Naive B cell (primary cell): ENCODE data around the gene SULT1C4. TPM values are rescaled to one million over a fixed set of nuclear protein-coding genes. Genes with fewer than 3 reads are reported as not detected.
"Not testable (repeated sequence)": the region's sequence is repeated elsewhere in the genome, so short reads cannot be mapped to it uniquely, and the experiment has no call there.

Experiments used
- ATAC-seq, 2 donors: fragments of 150-1000 bp; cut with Tn5 transposase; 2 replicates each; pipeline ENCODE4 v1.10.0; 2021; ENCODE audit warnings: low read depth in 2 of 2, mild to moderate bottlenecking in 2 of 2, moderate library complexity in 2 of 2
- DNase-seq: peaks from one replicate; pipeline ENCODE4 v3.0.0; 2022
- H3K27ac Mint-ChIP-seq, 6 donors: one replicate each; pipeline ENCODE4 v1.8.0; 2020 to 2022; ENCODE audit warnings: mild to moderate bottlenecking in 6 of 6, mixed read lengths in 6 of 6, moderate library complexity in 5 of 6, inconsistent platforms in 2 of 6
- H3K27me3 Mint-ChIP-seq, 3 donors: one replicate each; pipeline ENCODE4 v1.8.0; 2021 to 2022; ENCODE audit warnings: mixed read lengths in 3 of 3, mild to moderate bottlenecking in 1 of 3
- H3K36me3 Mint-ChIP-seq, 2 donors: one replicate each; pipeline ENCODE4 v1.8.0; 2020 to 2022; ENCODE audit warnings: mixed read lengths in 2 of 2, inconsistent platforms in 1 of 2, mild to moderate bottlenecking in 1 of 2
- H3K4me1 Mint-ChIP-seq, 3 donors: one replicate each; pipeline ENCODE4 v1.8.0; 2020 to 2022; ENCODE audit warnings: mixed read lengths in 3 of 3, inconsistent platforms in 1 of 3, mild to moderate bottlenecking in 1 of 3, moderate library complexity in 1 of 3
- H3K4me3 Mint-ChIP-seq, 8 donors: one replicate each; pipeline ENCODE4 v1.8.0; 2020 to 2022; ENCODE audit warnings: mild to moderate bottlenecking in 8 of 8, mixed read lengths in 8 of 8, moderate library complexity in 8 of 8, inconsistent platforms in 2 of 8
- H3K9me3 Mint-ChIP-seq, 7 donors: one replicate each; pipeline ENCODE4 v1.8.0; 2020 to 2022; ENCODE audit warnings: mixed read lengths in 7 of 7, mild to moderate bottlenecking in 5 of 7, inconsistent platforms in 2 of 7, moderate library complexity in 1 of 7
- polyA plus RNA-seq, 6 donors: library from polyadenylated mRNA; unstranded; fragments of 300-500 nt; fragmentation: Illumina TruSeq; gene quantifications; one replicate each; pipeline ENCODE4 v1.2.3, GENCODE V29; 2021; ENCODE audit warnings: low read depth in 6 of 6

Gene SULT1C4
- polyA plus RNA-seq: not detected

DNA sequence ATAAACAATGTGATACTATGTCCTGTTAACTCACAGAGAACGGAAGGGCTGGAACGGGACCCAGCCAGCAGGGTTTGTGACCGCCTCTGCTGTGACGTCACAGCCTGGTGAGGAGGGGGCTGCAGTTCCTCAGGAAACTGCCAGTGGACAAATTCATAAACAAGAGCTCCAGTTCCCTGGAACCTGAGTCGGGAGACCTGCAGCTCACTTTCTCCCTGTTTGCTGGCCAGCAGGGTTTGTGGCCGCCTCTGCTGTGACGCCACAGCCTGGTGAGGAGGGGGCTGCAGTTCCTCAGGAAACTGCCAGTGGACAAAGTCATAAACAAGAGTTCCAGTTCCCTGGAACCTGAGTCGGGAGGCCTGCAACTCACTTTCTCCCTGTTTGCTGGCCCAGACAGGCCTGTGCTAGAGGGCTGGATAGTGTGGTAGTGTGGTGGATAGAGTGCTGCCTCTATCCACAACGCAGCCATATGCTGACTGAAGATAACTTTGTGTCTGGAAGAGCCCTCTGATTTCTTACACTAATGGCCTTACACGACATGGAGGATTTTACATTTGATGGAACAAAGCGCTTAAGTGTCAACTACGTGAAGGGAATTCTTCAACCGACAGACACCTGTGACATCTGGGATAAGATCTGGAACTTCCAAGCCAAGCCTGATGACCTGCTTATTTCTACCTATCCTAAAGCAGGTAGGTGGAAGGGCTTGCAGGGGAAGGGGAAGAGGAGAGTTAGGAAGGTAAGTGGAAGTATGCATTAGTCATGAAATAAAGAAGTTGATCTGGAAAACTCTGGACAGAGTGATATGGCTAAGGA, at the start of gene SULT1C4:
Gene SULT1C4, plus strand, starts transcription at position 140 of the 816 bp plus-strand sequence. Its CDS starts 384 bp downstream, at position 524.
- Mint-ChIP-seq H3K27me3 (peaks cover 0 to 14% (median 5%) of the 10 kb centered on the region in 3 donors), H3K27ac (peak within 1 kb of the TSS in 4 of 6 donors; percentile 13 to 77 (median 37)), H3K4me1 (peaks cover 8 to 15% (median 14%) of the 10 kb centered on the region in 3 donors), H3K9me3 (no peaks in the 10 kb centered on the region), H3K36me3 (no peaks in the 10 kb centered on the region), H3K4me3 (peak within 1 kb of the TSS in 7 of 8 donors; percentile 17 to 59 (median 45))
- no peak for DNase-seq
- no peak for ATAC-seq

DNA sequence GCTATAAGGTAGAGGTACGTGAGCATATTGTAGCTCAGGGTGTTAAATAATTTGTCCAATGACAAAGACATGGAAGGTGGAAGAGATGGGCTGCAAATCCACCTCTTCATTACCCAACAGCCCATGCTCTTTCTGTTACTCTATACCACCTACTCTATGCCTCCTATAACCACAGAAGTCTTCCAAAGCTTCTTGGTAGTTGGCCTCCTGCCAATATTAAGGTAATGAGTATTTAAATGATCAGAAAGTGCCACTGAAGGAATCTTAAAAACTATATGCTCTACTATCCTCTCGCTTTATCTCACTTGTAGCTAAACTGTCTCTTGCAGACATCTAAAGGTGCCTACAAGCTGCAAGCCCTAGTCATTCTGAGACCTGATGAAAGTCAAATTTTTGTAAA, 48.0 kb upstream of the SULT1C4 start:
- Mint-ChIP-seq H3K27me3 (peaks cover 0 to 7% (median 0%) of the 10 kb centered on the region in 3 donors), H3K9me3 (peaks cover 0 to 4% (median 0%) of the 10 kb centered on the region in 7 donors), H3K4me3 (no peak overlapping the region), H3K36me3 (no peaks in the 10 kb centered on the region), H3K27ac (no peak overlapping the region), H3K4me1 (peaks cover 3 to 7% (median 7%) of the 10 kb centered on the region in 3 donors)
- ATAC-seq (no peak), DNase-seq (no peak)

DNA sequence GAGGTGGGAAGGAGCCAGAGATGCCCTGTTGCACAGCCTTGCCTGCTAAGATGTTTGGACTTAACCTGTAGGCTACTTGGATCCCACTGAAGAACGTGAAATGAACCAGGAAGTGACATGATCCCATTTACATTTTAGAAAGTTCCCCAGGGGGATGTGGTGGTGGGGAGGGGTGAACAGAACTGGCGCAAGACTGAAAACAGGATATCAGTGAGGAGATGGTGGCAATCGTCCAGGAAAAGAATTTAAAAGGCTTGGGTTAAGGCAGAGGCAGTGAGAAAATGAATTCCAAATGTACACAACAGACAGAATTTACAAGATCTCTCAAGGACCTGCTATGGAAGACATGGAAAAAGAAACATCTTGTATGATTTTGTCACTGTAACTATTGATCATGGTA, 46.8 kb upstream of the SULT1C4 start:
- Mint-ChIP-seq H3K27ac (no peak overlapping the region), H3K4me1 (peaks cover 3 to 7% (median 7%) of the 10 kb centered on the region in 3 donors), H3K4me3 (no peak overlapping the region), H3K36me3 (no peaks in the 10 kb centered on the region), H3K27me3 (peaks cover 0 to 18% (median 0%) of the 10 kb centered on the region in 3 donors), H3K9me3 (peaks cover 0 to 4% (median 2%) of the 10 kb centered on the region in 7 donors)
- ATAC-seq: no peak
- DNase-seq: no peak

DNA sequence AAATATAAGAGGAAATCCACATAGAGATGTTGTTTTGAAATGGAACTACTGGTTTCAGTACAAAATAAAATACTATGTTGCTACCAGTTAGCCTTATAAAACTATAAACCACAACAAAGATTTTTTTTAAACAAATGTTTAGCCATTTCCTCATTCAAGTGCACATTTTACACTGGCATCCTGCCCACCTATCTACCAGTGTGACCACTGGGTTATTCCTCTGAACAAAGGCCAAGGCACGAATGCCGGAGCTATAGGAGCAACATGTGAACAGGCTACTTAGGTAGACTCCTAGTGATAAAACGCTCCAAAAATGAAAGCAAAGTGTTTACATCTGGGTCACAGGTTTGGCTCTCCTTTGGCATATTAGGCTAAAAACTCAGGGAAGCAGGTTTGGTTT, 31.8 kb upstream of the SULT1C4 start:
- Mint-ChIP-seq H3K9me3 (peaks cover 0 to 6% (median 0%) of the 10 kb centered on the region in 7 donors), H3K27me3 (peaks cover 0 to 6% (median 6%) of the 10 kb centered on the region in 3 donors), H3K36me3 (no peaks in the 10 kb centered on the region), H3K4me3 (no peak overlapping the region), H3K4me1 (no peaks in the 10 kb centered on the region), H3K27ac (no peak overlapping the region)
- DNase-seq (no peak), ATAC-seq (no peak)

DNA sequence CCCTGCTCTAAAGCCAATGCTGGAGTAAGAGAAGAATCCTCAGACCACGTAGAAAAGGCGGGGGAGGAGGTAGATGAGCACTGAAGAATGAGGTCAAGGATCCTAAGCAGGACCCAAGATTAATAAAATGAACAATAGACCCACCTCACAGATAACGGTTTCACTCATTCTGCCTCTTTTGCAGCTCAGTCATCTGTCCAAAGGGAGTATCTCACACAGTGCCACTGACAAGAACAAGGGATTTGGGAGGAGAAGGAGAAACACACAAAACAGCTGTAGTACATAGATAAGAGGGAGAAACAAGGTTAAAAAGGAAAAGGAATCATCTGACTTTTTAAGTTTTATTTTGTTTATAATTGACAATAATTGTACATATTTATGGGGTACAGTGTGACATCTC, 30.9 kb upstream of the SULT1C4 start:
- ATAC-seq (no peak), DNase-seq (no peak)
- H3K36me3 Mint-ChIP-seq: no peaks in the 10 kb centered on the region
- no peak overlapping the region for H3K27ac Mint-ChIP-seq
- no peak overlapping the region for H3K4me3 Mint-ChIP-seq
- H3K9me3 Mint-ChIP-seq: peaks cover 0 to 6% (median 0%) of the 10 kb centered on the region in 7 donors
- H3K4me1 Mint-ChIP-seq: no peaks in the 10 kb centered on the region
- peaks cover 0 to 6% (median 6%) of the 10 kb centered on the region in 3 donors for H3K27me3 Mint-ChIP-seq

DNA sequence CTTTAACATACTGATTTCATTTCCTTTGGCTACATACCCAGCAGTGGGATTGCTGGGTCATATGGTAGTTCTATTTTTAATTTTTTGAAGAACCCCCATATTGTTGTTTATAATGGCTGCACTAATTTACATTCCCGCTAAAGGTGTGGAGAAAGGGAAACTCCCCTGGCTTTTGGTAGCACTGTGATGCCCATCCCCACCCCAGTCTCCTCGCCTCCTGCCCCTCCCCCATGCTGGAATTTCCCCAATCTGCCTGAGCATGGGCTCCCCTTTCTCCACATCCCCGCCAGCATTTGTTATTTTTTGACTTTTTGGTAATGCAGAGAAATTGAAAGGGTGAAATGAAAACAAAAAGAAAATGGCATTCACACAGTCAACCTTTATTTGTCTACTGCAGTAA, 30.0 kb upstream of the SULT1C4 start:
- H3K36me3 Mint-ChIP-seq: no peaks in the 10 kb centered on the region
- no peak overlapping the region for H3K4me3 Mint-ChIP-seq
- ATAC-seq (no peak), DNase-seq (no peak)
- peaks cover 0 to 9% (median 3%) of the 10 kb centered on the region in 7 donors for H3K9me3 Mint-ChIP-seq
- H3K4me1 Mint-ChIP-seq: no peaks in the 10 kb centered on the region
- no peak overlapping the region for H3K27ac Mint-ChIP-seq
- H3K27me3 Mint-ChIP-seq: peaks cover 0 to 12% (median 6%) of the 10 kb centered on the region in 3 donors

DNA sequence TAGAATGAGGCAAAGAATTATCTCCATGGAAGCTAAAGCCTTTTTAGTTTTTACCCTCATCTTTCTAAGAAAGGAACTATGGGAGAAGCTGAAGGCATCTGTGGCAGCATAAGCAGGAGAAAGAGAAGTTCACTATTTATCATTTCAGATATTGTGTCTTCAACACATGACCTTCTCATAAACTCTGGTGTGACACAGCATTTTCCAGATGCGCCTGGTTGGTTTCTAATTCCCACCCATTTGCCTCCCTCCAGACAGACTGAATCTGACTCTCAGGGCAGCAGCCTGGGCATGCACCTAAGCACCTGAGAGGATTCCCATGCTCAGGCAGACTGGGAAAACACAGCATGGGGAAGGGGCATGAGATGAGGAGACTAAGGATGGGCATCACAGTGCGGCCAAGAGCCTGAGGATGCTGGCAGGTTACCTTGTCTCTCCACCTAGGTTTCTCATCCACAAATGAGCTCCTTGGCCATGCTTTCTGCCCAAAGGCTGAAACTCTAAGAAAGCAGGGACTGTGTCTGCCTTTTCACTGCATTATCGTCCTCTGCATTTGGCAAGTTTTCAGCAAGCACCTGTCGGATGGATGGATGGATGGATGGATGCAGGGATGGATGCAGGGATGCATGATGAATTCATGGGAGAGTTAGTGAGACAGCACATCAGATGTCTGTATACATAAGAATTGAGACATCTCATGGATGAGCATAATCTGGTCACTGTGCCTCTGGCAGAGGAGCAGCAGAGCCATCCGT, 28.8 kb upstream of the SULT1C4 start:
- peaks cover 0 to 9% (median 0%) of the 10 kb centered on the region in 7 donors for H3K9me3 Mint-ChIP-seq

DNA sequence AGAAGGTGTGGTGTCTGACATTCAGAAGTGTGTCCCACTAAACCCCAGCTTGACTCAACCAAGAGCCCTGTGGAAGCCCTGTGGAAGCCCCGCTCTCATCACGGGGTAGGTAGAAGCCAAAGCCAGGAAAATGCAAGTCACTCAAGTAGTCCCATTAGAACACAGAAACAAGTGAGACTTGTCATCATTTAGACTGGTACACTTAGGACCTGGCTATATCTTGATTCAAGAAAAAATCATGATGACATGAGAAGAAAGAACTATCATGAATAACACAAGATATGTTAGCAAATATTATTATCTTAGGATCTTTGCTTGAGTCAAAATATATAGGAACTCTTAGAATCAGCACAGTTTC, 28.2 kb upstream of the SULT1C4 start:
- H3K4me1 Mint-ChIP-seq: no peaks in the 10 kb centered on the region
- ATAC-seq (no peak), DNase-seq (no peak)
- no peaks in the 10 kb centered on the region for H3K36me3 Mint-ChIP-seq
- H3K9me3 Mint-ChIP-seq: peaks cover 0 to 9% (median 0%) of the 10 kb centered on the region in 7 donors
- H3K27me3 Mint-ChIP-seq: peaks cover 0 to 6% (median 6%) of the 10 kb centered on the region in 3 donors
- H3K4me3 Mint-ChIP-seq: no peak overlapping the region
- H3K27ac Mint-ChIP-seq: no peak overlapping the region

More for the DNA sequence above, 28.8 kb upstream of the SULT1C4 start:
- no peak for ATAC-seq
- H3K27me3 Mint-ChIP-seq: peaks cover 0 to 8% (median 6%) of the 10 kb centered on the region in 3 donors
- H3K36me3 Mint-ChIP-seq: no peaks in the 10 kb centered on the region
- DNase-seq: no peak
- H3K4me1 Mint-ChIP-seq: no peaks in the 10 kb centered on the region
- H3K4me3 Mint-ChIP-seq: no peak overlapping the region
- no peak overlapping the region for H3K27ac Mint-ChIP-seq

DNA sequence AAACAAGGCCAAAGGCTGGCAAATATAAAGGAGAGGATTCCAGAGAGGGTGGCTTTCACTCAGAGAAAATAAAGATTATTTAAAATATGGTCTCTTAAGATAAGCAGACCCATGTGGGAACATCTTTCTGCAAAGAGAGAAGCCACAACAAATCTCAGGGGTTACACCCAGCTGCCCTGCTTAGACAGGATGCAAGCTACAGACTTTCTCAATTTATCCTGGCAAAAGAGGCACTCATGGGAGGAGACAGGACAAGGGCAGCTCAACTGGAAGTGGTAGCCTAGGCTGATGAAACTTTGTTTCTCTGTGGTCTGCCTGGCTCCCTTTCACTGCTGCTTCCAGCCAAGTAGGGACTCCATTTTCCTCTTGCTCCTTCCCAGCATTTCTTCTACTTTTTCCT, 25.9 kb upstream of the SULT1C4 start:
- no peak for ATAC-seq
- Mint-ChIP-seq H3K27me3 (peaks cover 0 to 6% (median 6%) of the 10 kb centered on the region in 3 donors), H3K9me3 (peaks cover 0 to 9% (median 0%) of the 10 kb centered on the region in 7 donors)

DNA sequence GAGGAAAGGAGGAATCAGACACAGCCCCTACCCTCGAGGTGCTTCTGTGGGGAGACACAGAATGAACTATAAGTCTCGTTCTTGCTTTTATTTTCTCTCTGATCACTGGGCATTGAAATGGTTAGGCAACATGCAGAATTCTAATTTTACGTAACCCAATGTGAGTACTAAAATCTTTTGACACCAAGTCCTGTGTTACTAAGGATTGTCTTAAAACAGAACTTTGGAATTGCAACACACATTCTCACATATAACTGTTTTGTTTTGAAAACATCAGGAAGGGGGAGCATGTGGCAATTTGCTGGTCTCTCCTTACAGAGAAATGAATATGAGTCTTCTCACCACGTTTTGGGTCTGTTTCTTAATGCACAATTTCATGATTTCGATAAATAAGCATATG, 23.6 kb upstream of the SULT1C4 start:
- Mint-ChIP-seq H3K36me3 (no peaks in the 10 kb centered on the region), H3K4me3 (no peak overlapping the region), H3K27me3 (peaks cover 0 to 6% (median 6%) of the 10 kb centered on the region in 3 donors), H3K4me1 (no peaks in the 10 kb centered on the region), H3K9me3 (peaks cover 0 to 9% (median 0%) of the 10 kb centered on the region in 7 donors), H3K27ac (no peak overlapping the region)
- ATAC-seq (no peak), DNase-seq (no peak)

More for the DNA sequence above, 25.9 kb upstream of the SULT1C4 start:
- no peak overlapping the region for H3K4me3 Mint-ChIP-seq
- no peak overlapping the region for H3K27ac Mint-ChIP-seq
- no peaks in the 10 kb centered on the region for H3K36me3 Mint-ChIP-seq
- no peak for DNase-seq
- H3K4me1 Mint-ChIP-seq: no peaks in the 10 kb centered on the region

DNA sequence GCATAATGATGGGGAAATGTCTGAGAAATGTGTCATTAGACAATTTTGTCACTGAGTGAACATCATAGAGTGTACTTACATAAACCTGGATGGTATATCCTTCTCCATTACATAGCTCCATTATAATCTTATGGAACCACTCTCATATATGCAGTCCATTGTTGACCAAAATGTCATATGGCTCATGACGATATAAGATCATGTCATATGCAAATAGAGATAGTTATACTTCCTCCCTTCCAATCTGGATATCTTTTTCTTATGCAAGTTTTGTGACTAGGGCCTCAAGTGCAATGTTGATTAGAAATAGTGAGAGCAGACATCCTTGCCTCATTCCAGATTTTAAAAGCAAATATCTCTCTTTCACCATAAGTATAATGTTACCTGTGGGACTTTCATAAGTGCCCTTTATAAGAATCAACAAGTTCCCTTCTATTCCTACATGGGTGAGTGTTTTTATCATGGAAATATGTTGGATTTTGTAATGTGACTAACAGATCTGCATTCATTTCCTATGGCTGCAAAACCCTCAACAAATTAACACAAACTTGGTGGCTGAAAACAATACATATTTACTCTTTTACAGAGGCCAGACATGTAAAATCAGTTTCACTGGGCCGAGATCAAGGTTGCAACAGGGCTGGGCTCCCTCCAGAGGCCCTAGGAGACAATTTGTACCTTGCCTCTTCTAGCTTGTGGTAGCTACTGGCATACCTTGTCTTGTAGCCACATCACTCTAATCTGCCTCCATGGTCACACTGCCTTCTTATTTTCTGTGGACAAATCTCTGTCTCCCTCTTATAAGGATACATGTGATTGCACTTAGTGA, 21.6 kb upstream of the SULT1C4 start:
- Mint-ChIP-seq H3K4me1 (no peaks in the 10 kb centered on the region), H3K27ac (peak overlapping the region in 1 of 6 donors; percentile 1), H3K36me3 (no peaks in the 10 kb centered on the region), H3K4me3 (no peak overlapping the region), H3K27me3 (peaks cover 0 to 6% (median 4%) of the 10 kb centered on the region in 3 donors), H3K9me3 (peaks cover 0 to 9% (median 0%) of the 10 kb centered on the region in 7 donors)
- ATAC-seq: no peak
- DNase-seq: no peak

DNA sequence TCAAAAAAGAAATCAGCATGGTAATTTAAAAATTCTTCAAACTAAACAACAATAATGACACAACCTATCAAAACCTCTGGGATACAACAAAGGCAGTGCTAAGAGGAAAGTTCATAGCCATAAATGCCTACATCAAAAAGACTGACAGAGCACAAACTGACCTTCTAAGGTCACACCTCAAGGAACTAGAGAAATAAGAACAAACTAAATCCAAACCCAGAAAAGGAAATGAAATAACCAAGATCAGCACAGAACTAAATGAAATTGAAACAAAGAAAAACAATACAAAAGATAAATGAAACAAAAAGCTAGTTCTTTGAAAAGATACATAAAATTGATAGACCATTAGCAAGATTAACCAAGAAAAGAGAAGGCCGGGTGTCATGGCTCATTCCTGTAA, 18.4 kb upstream of the SULT1C4 start:
- not testable (repeated sequence) for H3K27me3 Mint-ChIP-seq, H3K27ac Mint-ChIP-seq, DNase-seq, H3K9me3 Mint-ChIP-seq, H3K4me1 Mint-ChIP-seq, ATAC-seq, H3K36me3 Mint-ChIP-seq, H3K4me3 Mint-ChIP-seq
